Tibial artery (tissue), 4 donors: ENCODE data around the gene CELF5.

Experiments
- DNase-seq, 2 donors: peaks; one replicate each; pipeline ENCODE4 v3.0.0-alpha.2; 2019
- H3K27ac ChIP-seq, 2 donors: fragments of 200-600 bp; sonication (generic) in 1 of 2; 1 replicate in 1 of 2; 2 replicates in 1 of 2; pipeline ENCODE4 v1.5.1; 2018 to 2019; ENCODE audit warnings: mild to moderate bottlenecking in 1 of 2
- H3K27me3 ChIP-seq, 2 donors: fragments of 200-600 bp; sonication (generic) in 1 of 2; one replicate each; pipeline versions ENCODE4 v1.5.1 to v1.6.0; 2016 to 2019
- H3K36me3 ChIP-seq, 3 donors: fragments of 200-600 bp; sonication (generic) in 2 of 3; one replicate each; pipeline ENCODE4 v1.5.1; 2016 to 2019; ENCODE audit warnings: mild to moderate bottlenecking in 2 of 3
- H3K4me1 ChIP-seq, 4 donors: fragments of 200-600 bp; sonication (generic) in 2 of 4; 1 replicate in 3 of 4; 2 replicates in 1 of 4; pipeline ENCODE4 v1.5.1; 2016 to 2019
- H3K4me3 ChIP-seq, 2 donors: fragments of 200-600 bp; sonication (generic) in 1 of 2; 1 replicate in 1 of 2; 2 replicates in 1 of 2; pipeline ENCODE4 v1.5.1; 2018 to 2019; ENCODE audit warnings: mild to moderate bottlenecking in 2 of 2
- H3K9me3 ChIP-seq, 3 donors: fragments of 200-600 bp; sonication (generic) in 1 of 3; one replicate each; pipeline ENCODE4 v1.5.1; 2016 to 2019
- intact Hi-C: fragments of 100-400 bp; cut with DNase I; formaldehyde crosslinking; loops from one replicate; pipeline ENCODE4 v1.15.0; 2023; ENCODE audit warnings: low total_unique reads
- TF ChIP-seq, protein P1 (sequence below), 2 experiments: fragments of 200-600 bp in 1 of 2; fragments of 450-650 bp in 1 of 2; IDR thresholded peaks; one replicate each; pipeline ENCODE4 v1.5.1; 2017 to 2019; ENCODE audit warnings: antibody characterized with exemption in 2 of 2, mild to moderate bottlenecking in 1 of 2, moderate library complexity in 1 of 2

The CELF5 gene

DNA sequence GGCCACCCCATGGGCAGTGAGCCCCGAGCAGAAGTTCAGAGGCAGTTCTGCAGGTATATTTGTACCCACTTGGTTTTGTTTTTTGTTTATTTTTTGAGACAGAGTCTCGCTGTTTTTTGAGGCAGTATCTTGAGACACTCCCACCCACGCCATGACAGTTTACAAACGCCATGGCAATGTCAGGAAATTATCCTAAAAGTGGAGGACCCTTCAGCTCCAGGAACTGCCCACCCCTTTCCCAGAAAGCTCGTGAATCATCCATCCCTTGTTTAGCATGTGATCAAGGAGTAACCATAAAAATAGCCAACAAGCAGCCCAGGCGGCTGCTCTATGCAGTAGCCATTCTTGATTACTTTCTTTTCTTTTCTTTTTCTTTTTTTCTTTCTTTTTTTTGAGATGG, 41.0 kb downstream of the CELF5 start:
- no peak for DNase-seq
- Histone ChIP-seq H3K4me1 (no peaks in the 10 kb centered on the region), H3K9me3 (no peaks in the 10 kb centered on the region), H3K27me3 (peaks cover 0 to 61% of the 10 kb centered on the region in 2 donors), H3K36me3 (no peaks in the 10 kb centered on the region), H3K4me3 (no peak overlapping the region), H3K27ac (no peak overlapping the region)
- TF ChIP-seq, protein P1, sequence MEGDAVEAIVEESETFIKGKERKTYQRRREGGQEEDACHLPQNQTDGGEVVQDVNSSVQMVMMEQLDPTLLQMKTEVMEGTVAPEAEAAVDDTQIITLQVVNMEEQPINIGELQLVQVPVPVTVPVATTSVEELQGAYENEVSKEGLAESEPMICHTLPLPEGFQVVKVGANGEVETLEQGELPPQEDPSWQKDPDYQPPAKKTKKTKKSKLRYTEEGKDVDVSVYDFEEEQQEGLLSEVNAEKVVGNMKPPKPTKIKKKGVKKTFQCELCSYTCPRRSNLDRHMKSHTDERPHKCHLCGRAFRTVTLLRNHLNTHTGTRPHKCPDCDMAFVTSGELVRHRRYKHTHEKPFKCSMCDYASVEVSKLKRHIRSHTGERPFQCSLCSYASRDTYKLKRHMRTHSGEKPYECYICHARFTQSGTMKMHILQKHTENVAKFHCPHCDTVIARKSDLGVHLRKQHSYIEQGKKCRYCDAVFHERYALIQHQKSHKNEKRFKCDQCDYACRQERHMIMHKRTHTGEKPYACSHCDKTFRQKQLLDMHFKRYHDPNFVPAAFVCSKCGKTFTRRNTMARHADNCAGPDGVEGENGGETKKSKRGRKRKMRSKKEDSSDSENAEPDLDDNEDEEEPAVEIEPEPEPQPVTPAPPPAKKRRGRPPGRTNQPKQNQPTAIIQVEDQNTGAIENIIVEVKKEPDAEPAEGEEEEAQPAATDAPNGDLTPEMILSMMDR (IDR thresholded peaks at IDR 0.05): no peak
- intact Hi-C loops: no loop called here

DNA sequence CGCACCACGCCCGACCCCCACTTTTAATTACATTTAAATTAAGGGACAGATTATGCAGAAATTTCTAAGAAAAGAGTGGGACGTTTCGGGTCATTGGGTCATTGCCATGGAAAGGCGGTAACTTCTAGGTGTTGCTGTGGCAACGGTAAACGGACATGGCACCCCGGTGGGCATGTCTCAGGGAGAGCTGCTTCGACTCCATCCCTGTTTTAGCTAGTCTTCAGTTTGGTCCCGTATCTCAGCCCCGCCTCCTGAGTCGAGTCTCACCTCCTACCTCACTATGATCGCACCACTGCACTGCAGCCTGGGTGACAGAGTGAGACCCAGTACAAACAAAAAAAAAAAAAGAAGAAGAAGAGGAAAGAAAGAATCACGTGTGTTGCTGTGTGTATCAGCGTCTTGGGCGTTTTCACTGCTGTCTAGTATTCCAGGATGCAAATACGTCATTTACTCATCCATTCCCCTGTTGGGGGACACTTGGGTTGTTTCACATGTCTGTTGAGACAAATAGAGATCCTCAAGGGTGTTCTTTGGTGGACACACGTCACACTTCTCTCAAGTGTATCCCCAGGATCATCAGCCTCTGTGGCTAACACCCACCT, 41.7 kb downstream of the CELF5 start:
- Histone ChIP-seq H3K4me3 (no peak overlapping the region), H3K36me3 (no peaks in the 10 kb centered on the region), H3K27ac (no peak overlapping the region), H3K9me3 (no peaks in the 10 kb centered on the region), H3K27me3 (peaks cover 0 to 63% of the 10 kb centered on the region in 2 donors), H3K4me1 (no peaks in the 10 kb centered on the region)
- intact Hi-C loops: no loop called here
- DNase-seq: no peak
- TF ChIP-seq, protein P1 (IDR thresholded peaks at IDR 0.05): no peak

DNA sequence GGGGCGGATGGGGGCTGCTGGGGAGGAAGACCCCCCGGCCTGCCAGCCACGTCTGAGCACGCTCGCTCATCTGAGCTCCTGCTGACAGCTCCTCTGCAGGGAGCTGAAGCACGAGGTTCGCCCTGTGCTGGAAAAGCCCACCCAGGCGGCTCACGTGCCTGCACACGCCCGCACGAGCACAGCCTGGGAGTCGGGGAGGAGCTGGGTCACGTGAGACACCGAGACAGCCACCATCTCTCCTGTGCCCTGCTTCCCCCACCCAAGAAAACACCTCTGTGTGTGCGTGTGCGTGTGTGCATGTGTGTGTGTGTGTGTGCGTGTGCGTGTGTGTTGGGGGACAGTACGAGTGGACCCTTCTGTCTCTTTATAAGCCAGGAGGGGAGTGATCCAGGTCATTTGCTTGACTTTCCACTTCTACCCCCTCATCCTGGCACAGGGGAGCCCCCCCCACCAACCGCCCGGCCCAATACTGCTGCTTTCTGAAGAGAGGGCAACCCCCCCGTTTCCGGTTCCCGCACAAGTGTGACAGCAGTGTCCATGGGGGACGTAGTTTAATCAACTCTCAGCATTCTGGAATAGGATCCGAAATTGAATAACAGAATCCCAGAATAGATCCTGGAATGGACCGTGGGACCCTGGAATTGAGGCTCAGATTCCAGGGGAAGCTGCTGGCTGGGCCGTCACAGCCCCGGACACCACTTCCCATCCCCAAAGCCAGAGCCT, 42.5 kb downstream of the CELF5 start:
- DNase-seq: no peak
- TF ChIP-seq, protein P1 (IDR thresholded peaks at IDR 0.05): no peak
- peaks cover 0 to 71% of the 10 kb centered on the region in 2 donors for H3K27me3 ChIP-seq

DNA sequence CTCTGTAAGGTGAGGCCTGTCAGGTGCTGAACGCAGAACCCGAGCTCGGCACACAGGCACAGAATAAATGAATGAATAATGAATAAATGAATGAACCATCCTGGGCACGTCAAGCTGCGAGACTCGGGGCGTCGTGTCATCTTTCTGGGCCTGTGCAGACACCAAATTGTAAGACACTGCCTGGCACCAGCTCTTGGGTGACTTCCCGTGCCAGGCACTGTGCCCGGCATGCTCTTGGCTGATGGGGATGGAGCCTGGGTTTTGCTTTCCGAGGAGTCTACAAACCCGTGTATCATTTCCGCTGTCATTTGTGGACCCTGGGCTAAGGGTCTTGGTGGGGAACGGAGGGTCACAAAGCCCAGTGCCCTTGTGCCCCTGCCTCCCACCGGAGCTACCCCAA, 43.9 kb downstream of the CELF5 start:
- Histone ChIP-seq H3K36me3 (no peaks in the 10 kb centered on the region), H3K27ac (no peak overlapping the region), H3K27me3 (peaks cover 0 to 72% of the 10 kb centered on the region in 2 donors), H3K4me1 (no peaks in the 10 kb centered on the region), H3K4me3 (no peak overlapping the region), H3K9me3 (peaks cover 0 to 7% (median 5%) of the 10 kb centered on the region in 3 donors)
- intact Hi-C loops: no loop called here
- TF ChIP-seq, protein P1 (IDR thresholded peaks at IDR 0.05): no peak
- DNase-seq: no peak

More for the DNA sequence above, 42.5 kb downstream of the CELF5 start:
- intact Hi-C loops: no loop called here
- Histone ChIP-seq H3K36me3 (no peaks in the 10 kb centered on the region), H3K9me3 (no peaks in the 10 kb centered on the region), H3K4me3 (no peak overlapping the region), H3K27ac (no peak overlapping the region), H3K4me1 (no peaks in the 10 kb centered on the region)

DNA sequence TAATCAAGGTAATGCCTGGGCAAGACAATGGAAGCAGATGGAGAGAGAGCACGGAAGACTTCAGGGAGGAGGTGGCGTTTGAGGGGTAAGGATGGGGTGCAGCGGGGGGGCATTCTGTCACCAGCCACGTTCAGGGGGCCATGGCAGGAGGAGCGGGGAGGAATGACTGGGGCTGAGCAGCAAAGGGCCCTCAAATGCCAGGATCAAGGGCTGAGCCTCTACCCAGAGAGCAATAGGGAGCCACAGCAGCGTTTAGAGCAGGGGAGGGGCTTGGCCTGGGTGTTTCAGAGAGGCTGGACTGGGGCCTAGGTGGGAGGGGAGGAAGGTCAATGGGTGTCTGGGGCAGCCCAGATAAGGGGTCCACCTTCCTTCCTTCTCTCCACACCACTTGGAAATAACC, 44.3 kb downstream of the CELF5 start:
- Histone ChIP-seq H3K27ac (no peak overlapping the region), H3K4me1 (no peaks in the 10 kb centered on the region), H3K36me3 (no peaks in the 10 kb centered on the region), H3K27me3 (peaks cover 0 to 77% of the 10 kb centered on the region in 2 donors), H3K4me3 (no peak overlapping the region), H3K9me3 (peaks cover 0 to 11% (median 8%) of the 10 kb centered on the region in 3 donors)
- TF ChIP-seq, protein P1 (IDR thresholded peaks at IDR 0.05): no peak
- DNase-seq: no peak
- intact Hi-C loops: no loop called here
